Placental pericyte (primary cell): ENCODE data around the gene KLHL6. TPM values are rescaled to one million over a fixed set of nuclear protein-coding genes. Genes with fewer than 3 reads are reported as not detected.

ENCODE experiments used
- small RNA-seq: library from RNA; depleted of rRNA; stranded (forward); fragments of <200 nt; gene quantifications from one replicate; pipeline ENCODE3, GENCODE V24; 2012; ENCODE audit warnings: low replicate concordance
- total RNA-seq: library from RNA; depleted of rRNA; stranded (reverse); fragments of >200 nt; gene quantifications from 2 replicates; pipeline ENCODE4 v1.2.3, GENCODE V29; 2012

The KLHL6 gene, protein sequence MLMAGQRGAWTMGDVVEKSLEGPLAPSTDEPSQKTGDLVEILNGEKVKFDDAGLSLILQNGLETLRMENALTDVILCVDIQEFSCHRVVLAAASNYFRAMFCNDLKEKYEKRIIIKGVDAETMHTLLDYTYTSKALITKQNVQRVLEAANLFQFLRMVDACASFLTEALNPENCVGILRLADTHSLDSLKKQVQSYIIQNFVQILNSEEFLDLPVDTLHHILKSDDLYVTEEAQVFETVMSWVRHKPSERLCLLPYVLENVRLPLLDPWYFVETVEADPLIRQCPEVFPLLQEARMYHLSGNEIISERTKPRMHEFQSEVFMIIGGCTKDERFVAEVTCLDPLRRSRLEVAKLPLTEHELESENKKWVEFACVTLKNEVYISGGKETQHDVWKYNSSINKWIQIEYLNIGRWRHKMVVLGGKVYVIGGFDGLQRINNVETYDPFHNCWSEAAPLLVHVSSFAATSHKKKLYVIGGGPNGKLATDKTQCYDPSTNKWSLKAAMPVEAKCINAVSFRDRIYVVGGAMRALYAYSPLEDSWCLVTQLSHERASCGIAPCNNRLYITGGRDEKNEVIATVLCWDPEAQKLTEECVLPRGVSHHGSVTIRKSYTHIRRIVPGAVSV
- total RNA-seq = under 0.01 TPM in 1 of 2 replicates, not detected in the other

DNA sequence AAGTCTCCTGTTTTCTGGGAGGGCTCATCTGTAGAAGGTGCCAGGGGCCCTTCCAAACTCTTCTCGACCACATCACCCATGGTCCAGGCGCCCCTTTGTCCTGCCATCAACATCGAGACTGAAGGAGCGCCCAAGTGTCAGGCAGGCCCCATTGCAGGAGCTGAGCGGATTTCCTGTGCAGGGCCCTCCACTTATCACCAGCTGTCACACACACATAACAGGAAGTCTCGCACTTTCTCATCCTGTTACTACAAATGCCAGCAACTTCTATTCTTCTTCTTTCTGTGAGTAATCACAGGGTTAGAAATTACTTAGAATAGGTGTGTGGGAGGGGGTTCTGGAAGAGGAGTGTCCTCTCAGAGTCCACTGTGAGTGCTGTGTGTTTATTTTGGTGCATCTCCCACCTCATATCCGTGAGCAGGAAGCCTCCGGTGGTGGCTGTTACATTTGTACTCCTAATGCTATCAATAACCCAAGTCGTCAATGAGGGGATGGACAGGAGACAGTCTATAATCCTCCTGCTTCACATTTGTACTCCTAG lies at the start of gene KLHL6:
TSS of gene KLHL6 (minus strand) at position 166 of the 541 bp plus-strand sequence. CDS start at position 113, 53 bp downstream.

Small RNA genes lying within 50 kb of the gene (small RNA-seq; reads per million reads assigned to genes)
- gene RF00092 (not detected), gene RF00394 (not detected), gene RF01241 (0.16 reads per million), gene SNORA63D (2.3 reads per million, percentile 72 among the genes with 10 or more reads in this experiment)

Other genes with a start within 250 kb of the KLHL6 start
- gene MCF2L2, start 127.1 kb downstream of the KLHL6 start, total RNA-seq = 0.29 TPM in 1 of 2 replicates, not detected in the other
- 26.1 and 83.4 TPM in 2 replicates for gene KLHL24, start 79.9 kb upstream of the KLHL6 start, total RNA-seq
- gene YEATS2, start 142.1 kb upstream of the KLHL6 start, total RNA-seq = 21.0 and 35.4 TPM in 2 replicates